Upper lobe of left lung (tissue), 4 donors: ENCODE data around the gene PRDM2.

Experiments used
- EP300 ChIP-seq, 4 donors: sonication (generic); formaldehyde crosslinking; IDR thresholded peaks; one replicate each; pipeline ENCODE4 v1.5.1; 2017; ENCODE audit warnings: antibody characterized with exemption in 4 of 4, control low read depth in 2 of 4
- POLR2A ChIP-seq, 4 donors: fragments of 450-650 bp; IDR thresholded peaks; one replicate each; pipeline ENCODE4 v1.5.1; 2016 to 2017; ENCODE audit warnings: antibody characterized with exemption in 4 of 4, mild to moderate bottlenecking in 2 of 4
- TF ChIP-seq, protein P1 (sequence below), 6 experiments: fragments of 450-650 bp in 4 of 6; fragments of 200-600 bp in 2 of 6; sonication (generic) in 2 of 6; IDR thresholded peaks; one replicate each; pipeline ENCODE4 v1.5.1; 2016 to 2019; ENCODE audit warnings: antibody characterized with exemption in 6 of 6

DNA sequence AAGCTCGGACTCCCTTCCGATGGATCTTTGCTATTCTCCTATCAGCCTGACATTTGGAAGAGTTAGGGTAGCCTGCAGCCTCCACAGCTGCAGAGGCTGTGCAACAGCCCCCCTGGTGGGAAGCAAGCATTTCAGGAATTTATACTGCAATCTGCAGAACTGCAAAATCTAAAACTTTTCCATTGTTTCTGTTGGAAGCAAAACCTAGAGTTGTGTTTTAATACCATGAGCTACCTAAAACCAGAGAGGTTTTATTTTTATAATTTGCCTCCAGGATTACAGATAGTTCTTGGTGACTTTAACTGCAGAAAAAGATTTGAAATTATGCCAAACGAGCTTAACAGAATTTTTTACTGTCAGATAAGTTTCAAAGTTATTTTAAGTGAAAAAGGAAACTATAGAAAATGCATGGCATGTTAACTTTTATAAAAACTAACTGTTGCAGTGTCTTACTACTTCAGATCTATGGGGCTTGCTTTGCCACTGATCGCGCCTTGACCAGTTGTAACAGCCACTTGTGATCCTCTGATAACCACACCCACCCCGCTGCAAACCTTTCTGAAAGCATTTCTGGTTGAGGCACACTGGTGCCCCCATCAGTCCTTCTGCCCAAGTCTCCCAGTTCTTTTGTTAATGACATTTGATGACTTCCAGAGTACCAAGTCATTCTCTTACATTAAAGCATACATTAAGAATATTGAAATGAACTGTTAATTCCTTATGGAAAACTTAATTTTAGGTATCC lies 64.8 kb downstream of the PRDM2 start:
- TF ChIP-seq EP300 (IDR thresholded peaks at IDR 0.05) (no peak), POLR2A (IDR thresholded peaks at IDR 0.05) (no peak)
- TF ChIP-seq, protein P1, sequence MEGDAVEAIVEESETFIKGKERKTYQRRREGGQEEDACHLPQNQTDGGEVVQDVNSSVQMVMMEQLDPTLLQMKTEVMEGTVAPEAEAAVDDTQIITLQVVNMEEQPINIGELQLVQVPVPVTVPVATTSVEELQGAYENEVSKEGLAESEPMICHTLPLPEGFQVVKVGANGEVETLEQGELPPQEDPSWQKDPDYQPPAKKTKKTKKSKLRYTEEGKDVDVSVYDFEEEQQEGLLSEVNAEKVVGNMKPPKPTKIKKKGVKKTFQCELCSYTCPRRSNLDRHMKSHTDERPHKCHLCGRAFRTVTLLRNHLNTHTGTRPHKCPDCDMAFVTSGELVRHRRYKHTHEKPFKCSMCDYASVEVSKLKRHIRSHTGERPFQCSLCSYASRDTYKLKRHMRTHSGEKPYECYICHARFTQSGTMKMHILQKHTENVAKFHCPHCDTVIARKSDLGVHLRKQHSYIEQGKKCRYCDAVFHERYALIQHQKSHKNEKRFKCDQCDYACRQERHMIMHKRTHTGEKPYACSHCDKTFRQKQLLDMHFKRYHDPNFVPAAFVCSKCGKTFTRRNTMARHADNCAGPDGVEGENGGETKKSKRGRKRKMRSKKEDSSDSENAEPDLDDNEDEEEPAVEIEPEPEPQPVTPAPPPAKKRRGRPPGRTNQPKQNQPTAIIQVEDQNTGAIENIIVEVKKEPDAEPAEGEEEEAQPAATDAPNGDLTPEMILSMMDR (IDR thresholded peaks at IDR 0.05): no peak
